Colonic mucosa (tissue), 4 donors: ENCODE measurements around the gene ADAM10. TPM values are rescaled to one million over a fixed set of nuclear protein-coding genes. Genes with fewer than 3 reads are reported as not detected.

Experiments
- DNase-seq: peaks from one replicate; pipeline ENCODE4 v3.0.0-alpha.2; 2020
- H3K27ac ChIP-seq: fragments of 200-600 bp; one replicate; pipeline ENCODE4 v1.8.0; 2021
- H3K27me3 ChIP-seq: fragments of 200-600 bp; one replicate; pipeline ENCODE4 v1.8.0; 2021
- H3K36me3 ChIP-seq: fragments of 200-600 bp; one replicate; pipeline ENCODE4 v1.8.0; 2021
- H3K4me1 ChIP-seq: fragments of 200-600 bp; one replicate; pipeline ENCODE4 v1.8.0; 2021; ENCODE audit warnings: mild to moderate bottlenecking
- H3K4me3 ChIP-seq: fragments of 200-600 bp; one replicate; pipeline ENCODE4 v1.8.0; 2021
- H3K9ac ChIP-seq, 2 donors: one replicate each; pipeline ENCODE4 v1.7.0; 2013; ENCODE audit warnings: control low read depth in 2 of 2, low read depth in 2 of 2, low read length in 2 of 2
- H3K9me3 ChIP-seq: fragments of 200-600 bp; one replicate; pipeline ENCODE4 v1.8.0; 2021
- CTCF ChIP-seq: fragments of 200-600 bp; IDR thresholded peaks from one replicate; pipeline ENCODE4 v1.8.0; 2022; ENCODE audit warnings: antibody characterized with exemption, mild to moderate bottlenecking
- intact Hi-C: fragments of 100-400 bp; cut with DNase I; formaldehyde crosslinking; loops from one replicate; pipeline ENCODE4 v1.14.1; 2022
- total RNA-seq, 2 donors: library from RNA; stranded (reverse); fragmentation: NEBNext Ultra II Directional in 1 of 2; extraction: Animal tissue kit (Norgen Biotek cat#: 25700) in 1 of 2; gene quantifications; one replicate each; pipeline ENCODE4 v1.2.1, GENCODE V29; 2021
- donor health status: healthy.
- donor health status: DM: no; HTN: no; CAD: no.
- donor health status: DM: no; HTN: no; CAD: no.

Gene ADAM10
- total RNA-seq, 2 donors from 2014 or later = 115 to 176 TPM

DNA sequence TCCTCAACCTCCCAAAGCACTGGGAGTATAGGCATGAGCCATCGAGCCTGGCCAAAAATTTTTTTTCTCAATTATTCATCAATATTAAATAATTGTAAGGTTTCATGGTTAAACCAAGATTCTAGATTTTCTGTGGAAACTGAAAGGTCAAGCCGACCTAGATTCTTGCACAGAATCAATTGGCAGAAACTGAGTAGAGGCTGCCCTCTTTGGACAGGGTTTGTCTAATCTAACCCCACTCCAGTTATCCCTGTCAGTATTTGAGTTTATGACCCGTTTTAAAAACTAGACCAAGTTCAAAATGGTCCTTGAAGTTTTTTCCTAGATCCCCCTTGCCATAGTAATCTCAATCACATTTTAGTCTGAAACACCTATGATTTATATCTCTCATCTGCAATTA lies 8.6 kb upstream of the ADAM10 start:
- no peaks in the 10 kb centered on the region for H3K4me1 ChIP-seq
- no peak overlapping the region for H3K27ac ChIP-seq
- intact Hi-C loops = loop anchor here (10.0 kb wide), 1 partner anchor 483 kb away; no protein-coding TSS in a partner anchor
- H3K36me3 ChIP-seq = no peaks in the 10 kb centered on the region
- no peak overlapping the region for H3K4me3 ChIP-seq
- no peaks in the 10 kb centered on the region for H3K9me3 ChIP-seq
- no peak for DNase-seq
- H3K27me3 ChIP-seq = no peaks in the 10 kb centered on the region
- no peak for TF ChIP-seq CTCF
- no peak overlapping the region for H3K9ac ChIP-seq

GRCh38 chr15:58755956-58756355 lies 6.4 kb upstream of the ADAM10 start:
- no peaks in the 10 kb centered on the region for H3K9me3 ChIP-seq
- no peak overlapping the region for H3K4me3 ChIP-seq
- no peaks in the 10 kb centered on the region for H3K4me1 ChIP-seq
- no peaks in the 10 kb centered on the region for H3K36me3 ChIP-seq
- intact Hi-C loops = loop anchor here (10.0 kb wide), 1 partner anchor 481 kb away; no protein-coding TSS in a partner anchor
- TF ChIP-seq CTCF = no peak
- H3K9ac ChIP-seq = no peak overlapping the region
- no peak for DNase-seq
- no peak overlapping the region for H3K27ac ChIP-seq
- no peaks in the 10 kb centered on the region for H3K27me3 ChIP-seq

DNA sequence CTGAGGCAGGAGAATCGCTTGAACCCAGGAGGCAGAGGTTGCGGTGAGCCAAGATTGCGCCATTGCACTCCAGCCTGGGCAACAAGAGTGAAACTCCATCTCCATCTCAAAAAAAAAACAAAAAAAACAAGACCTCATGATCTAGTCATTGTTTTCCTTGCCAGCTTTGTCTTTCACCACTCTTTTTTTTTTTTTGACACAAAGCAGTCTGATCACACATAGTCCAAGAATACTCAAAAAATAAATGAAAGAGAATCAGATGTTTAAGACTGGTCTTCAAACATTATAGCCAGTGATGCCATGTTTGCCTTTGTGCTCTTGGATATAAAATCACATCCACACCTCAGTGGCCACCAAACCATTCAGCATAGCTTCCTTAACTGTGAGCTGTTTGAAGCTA lies 5.8 kb upstream of the ADAM10 start:
- intact Hi-C loops = loop anchor here (10.0 kb wide), 1 partner anchor 481 kb away; no protein-coding TSS in a partner anchor
- Histone ChIP-seq H3K36me3 (no peaks in the 10 kb centered on the region), H3K9me3 (no peaks in the 10 kb centered on the region), H3K4me3 (no peak overlapping the region), H3K27ac (no peak overlapping the region), H3K9ac (no peak overlapping the region), H3K27me3 (no peaks in the 10 kb centered on the region), H3K4me1 (no peaks in the 10 kb centered on the region)
- no peak for TF ChIP-seq CTCF
- DNase-seq = no peak

DNA sequence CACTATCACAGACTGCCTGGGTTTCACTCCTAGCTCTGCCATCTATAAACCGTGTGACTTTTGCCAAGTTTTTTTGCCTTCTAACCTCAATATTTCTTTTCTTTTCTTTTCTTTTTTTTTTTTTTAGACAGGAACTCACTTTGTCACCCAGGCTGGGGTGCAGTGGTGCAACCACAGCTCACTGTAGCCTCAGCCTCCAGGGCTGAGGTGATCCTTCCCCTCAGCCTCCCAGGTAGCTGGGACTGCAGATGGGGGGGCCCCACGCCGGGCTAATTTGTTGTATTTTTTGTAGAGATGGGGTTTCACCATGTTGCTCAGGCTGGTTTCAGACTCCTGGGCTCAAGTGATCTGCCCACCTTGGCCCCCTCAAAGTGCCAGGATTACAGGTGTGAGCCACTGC lies 3.2 kb upstream of the ADAM10 start:
- Histone ChIP-seq H3K9me3 (no peaks in the 10 kb centered on the region), H3K27me3 (no peaks in the 10 kb centered on the region)
- intact Hi-C loops = loop anchor here (10.0 kb wide), 1 partner anchor 478 kb away; no protein-coding TSS in a partner anchor

GRCh38 chr15:58748852-58749531 lies 515 bp downstream of the ADAM10 start:
- H3K36me3 ChIP-seq = no peaks in the 10 kb centered on the region
- TF ChIP-seq CTCF = no peak
- DNase-seq = peak; percentile 61
- peak overlapping the region; percentile 87 to 96 for H3K9ac ChIP-seq
- H3K4me1 ChIP-seq = no peaks in the 10 kb centered on the region
- H3K27me3 ChIP-seq = no peaks in the 10 kb centered on the region
- intact Hi-C loops = no loop called here
- no peaks in the 10 kb centered on the region for H3K9me3 ChIP-seq
- peak overlapping the region; percentile 97 for H3K27ac ChIP-seq
- peak overlapping the region; percentile 67 for H3K4me3 ChIP-seq

More for the DNA sequence above, 3.2 kb upstream of the ADAM10 start:
- H3K4me1 ChIP-seq = no peaks in the 10 kb centered on the region
- H3K36me3 ChIP-seq = no peaks in the 10 kb centered on the region
- no peak for DNase-seq
- H3K4me3 ChIP-seq = no peak overlapping the region
- no peak for TF ChIP-seq CTCF
- no peak overlapping the region for H3K27ac ChIP-seq
- H3K9ac ChIP-seq = no peak overlapping the region
